Activated CD4-positive, alpha-beta T cell treated with anti-CD3 and anti-CD28 coated beads, Interleukin-2, amount 10 ng/mL, durations not matched to agents 7 days and 5 days (primary cell): Measurements from ENCODE around the gene SPATA2L. TPM values are rescaled to one million over a fixed set of nuclear protein-coding genes. Genes with fewer than 3 reads are reported as not detected.

ENCODE experiments used
- CTCF ChIA-PET: fragments of 350-600 bp; sonication (Branson Sonifier 250); formaldehyde crosslinking; loops from one replicate; lab custom pipeline; 2021; ENCODE audit warnings: antibody characterized with exemption; lab: Charles Lee
- POLR2A ChIA-PET: fragments of 350-600 bp; sonication (Branson Sonifier 250); formaldehyde crosslinking; loops from one replicate; lab custom pipeline; 2021; ENCODE audit warnings: antibody characterized with exemption; lab: Charles Lee
- DNase-seq: peaks from one replicate; pipeline ENCODE4 v3.0.0-alpha.2; 2020
- H3K27ac Mint-ChIP-seq: one replicate; pipeline ENCODE4 v1.8.0; 2021; ENCODE audit warnings: mild to moderate bottlenecking, moderate library complexity, mixed read lengths
- H3K27me3 Mint-ChIP-seq: one replicate; pipeline ENCODE4 v1.8.0; 2021; ENCODE audit warnings: mixed read lengths
- H3K36me3 Mint-ChIP-seq: one replicate; pipeline ENCODE4 v1.8.0; 2021; ENCODE audit warnings: low read depth, mixed read lengths
- H3K4me1 Mint-ChIP-seq: one replicate; pipeline ENCODE4 v1.8.0; 2021; ENCODE audit warnings: mixed read lengths
- H3K4me3 Mint-ChIP-seq: one replicate; pipeline ENCODE4 v1.8.0; 2021; ENCODE audit warnings: mild to moderate bottlenecking, moderate library complexity, mixed read lengths
- H3K9me3 Mint-ChIP-seq: one replicate; pipeline ENCODE4 v1.8.0; 2021; ENCODE audit warnings: mixed read lengths
- total RNA-seq, 2 experiments: library from RNA; stranded (reverse); gene quantifications; one replicate each; pipeline ENCODE4 v1.2.3, GENCODE V29; 2021

The SPATA2L gene
- total RNA-seq: 1 to 10 TPM; 5.3 to 8.0 TPM

DNA sequence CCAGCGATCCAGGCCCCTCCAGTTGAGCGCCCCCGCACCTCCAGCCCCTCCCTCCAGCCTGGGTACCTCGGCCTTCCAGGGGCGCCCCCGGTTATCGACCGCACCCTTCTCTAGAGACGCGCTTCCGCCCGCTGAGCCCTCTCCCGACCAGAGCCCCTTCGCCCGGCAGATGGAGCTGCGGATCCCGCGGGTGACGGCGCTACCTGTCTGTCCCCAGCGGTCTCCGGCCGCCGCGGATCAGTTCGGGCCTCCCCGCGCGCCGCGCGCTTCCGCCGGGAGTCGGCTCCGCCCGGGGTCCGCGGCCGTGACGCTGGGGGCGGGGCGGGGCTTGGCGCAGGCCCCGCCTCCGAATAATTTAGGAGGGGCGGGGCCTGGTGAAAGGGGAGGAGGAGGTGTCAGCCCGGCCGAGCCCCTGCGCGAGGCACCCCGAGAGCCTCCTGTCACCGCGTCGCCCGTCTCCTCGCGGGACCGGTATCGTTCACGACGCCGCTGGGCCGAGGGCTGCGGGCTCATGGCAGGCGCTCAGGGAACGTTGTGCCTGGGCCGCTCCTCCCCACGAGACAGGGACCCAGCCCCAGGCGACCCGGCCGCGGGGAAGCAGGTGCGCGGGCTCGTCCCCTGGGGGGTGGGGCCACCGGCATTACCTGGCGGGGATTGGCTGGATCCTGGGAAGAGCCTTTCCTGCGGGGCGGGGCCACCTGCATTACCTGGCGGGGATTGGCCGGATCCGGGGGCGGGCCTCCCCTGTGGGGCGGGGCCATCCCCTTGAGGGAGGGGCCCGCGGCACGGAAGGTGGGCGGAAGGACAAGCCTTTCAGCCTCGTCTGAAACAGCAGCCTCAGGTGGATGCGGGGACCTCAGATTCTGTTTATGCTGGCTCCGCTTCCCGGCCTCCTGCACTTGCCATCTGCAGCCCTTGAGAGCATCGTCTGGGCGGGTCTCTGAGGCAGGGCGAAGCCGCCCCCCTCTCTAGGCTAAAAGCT, at the start of gene SPATA2L:
SPATA2L (minus strand) TSS at position 281 of the 982 bp plus-strand sequence. CDS start 473 bp downstream, outside the sequence.
- Mint-ChIP-seq H3K4me3 (peak within 1 kb of the TSS; percentile 74), H3K9me3 (no peaks in the 10 kb centered on the region), H3K4me1 (peaks cover 25% of the 10 kb centered on the region), H3K27ac (peak within 1 kb of the TSS; percentile 86), H3K36me3 (peaks cover 2% of the 10 kb centered on the region), H3K27me3 (no peaks in the 10 kb centered on the region)
- peak; percentile 97 for DNase-seq
- ChIA-PET POLR2A (no interaction called here), CTCF (interaction anchor here (0.9 to 3.7 kb wide), 16 partner anchors 8 to 331 kb away, joined by 3 to 38 read pairs (median 6); partner anchors contain the start of gene MC1R)

GRCh38 chr16:89749637-89750036, 48.1 kb upstream of the SPATA2L start:
- Mint-ChIP-seq H3K9me3 (no peaks in the 10 kb centered on the region), H3K4me1 (peaks cover 10% of the 10 kb centered on the region), H3K27me3 (no peaks in the 10 kb centered on the region), H3K27ac (peak overlapping the region; percentile 79), H3K4me3 (no peak overlapping the region), H3K36me3 (peaks cover 37% of the 10 kb centered on the region)
- ChIA-PET POLR2A (no interaction called here), CTCF (interaction anchor here (0.5 to 1.5 kb wide), 2 partner anchors 9 to 88 kb away, joined by 3 to 4 read pairs; no protein-coding TSS in a partner anchor)
- no peak for DNase-seq

DNA sequence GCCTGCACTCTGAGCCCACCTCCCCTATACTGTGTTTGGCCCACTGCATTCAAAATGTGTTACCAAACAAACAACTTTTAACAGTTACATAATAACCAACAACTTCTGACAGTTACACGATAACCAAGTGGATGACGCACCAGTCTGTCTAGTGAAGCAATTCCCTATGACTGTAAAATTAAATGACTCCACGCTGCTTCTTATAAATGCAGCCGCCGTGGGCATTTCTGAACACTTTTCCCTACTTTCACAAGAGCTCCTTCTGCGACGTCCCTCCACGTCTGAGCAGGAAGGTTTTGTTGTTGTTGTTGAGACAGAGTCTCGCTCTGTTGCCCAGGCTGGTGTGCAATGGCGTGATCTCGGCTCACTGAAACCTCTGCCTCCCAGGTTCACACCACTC, 47.4 kb upstream of the SPATA2L start:
- no peak overlapping the region for H3K4me3 Mint-ChIP-seq
- peaks cover 8% of the 10 kb centered on the region for H3K4me1 Mint-ChIP-seq
- no peak for DNase-seq
- peak overlapping the region; percentile 69 for H3K27ac Mint-ChIP-seq
- H3K36me3 Mint-ChIP-seq: peaks cover 40% of the 10 kb centered on the region
- no peaks in the 10 kb centered on the region for H3K27me3 Mint-ChIP-seq
- H3K9me3 Mint-ChIP-seq: no peaks in the 10 kb centered on the region
- CTCF ChIA-PET: interaction anchor here (1.5 kb wide), 1 partner anchor 8 kb away, joined by 4 read pairs; no protein-coding TSS in a partner anchor
- POLR2A ChIA-PET: no interaction called here

- POLR2A ChIA-PET: no interaction called here
- CTCF ChIA-PET: interaction anchor here (1.2 kb wide), 1 partner anchor 42 kb away, joined by 3 read pairs; no protein-coding TSS in a partner anchor
- Mint-ChIP-seq H3K9me3 (no peaks in the 10 kb centered on the region), H3K36me3 (peaks cover 42% of the 10 kb centered on the region), H3K27me3 (no peaks in the 10 kb centered on the region), H3K4me1 (peaks cover 8% of the 10 kb centered on the region), H3K4me3 (no peak overlapping the region), H3K27ac (no peak overlapping the region)
- no peak for DNase-seq
Measured at GRCh38 chr16:89748076-89748475, 46.6 kb upstream of the SPATA2L start.

DNA sequence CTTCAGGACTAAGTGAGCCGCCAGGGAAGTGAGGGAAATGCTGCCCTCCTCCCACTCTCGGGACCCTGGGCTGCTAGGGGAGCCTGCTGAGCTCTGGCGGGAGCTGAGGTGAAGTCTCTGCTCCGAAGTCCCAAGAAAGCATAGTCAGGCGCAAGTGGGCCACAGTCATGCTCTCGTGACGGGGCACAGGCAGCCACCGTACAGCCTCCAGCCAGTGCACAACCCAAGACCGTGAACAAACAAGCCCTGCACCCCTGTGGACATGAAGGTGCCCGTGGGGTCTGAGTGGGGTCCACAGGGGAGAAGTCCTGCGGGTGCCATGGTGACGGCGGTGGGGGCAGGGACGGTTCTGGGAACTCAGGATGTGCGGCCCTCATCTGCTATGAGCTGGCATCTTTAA, 44.5 kb upstream of the SPATA2L start:
- Mint-ChIP-seq H3K4me3 (no peak overlapping the region), H3K4me1 (peaks cover 11% of the 10 kb centered on the region), H3K36me3 (peaks cover 43% of the 10 kb centered on the region), H3K9me3 (no peaks in the 10 kb centered on the region), H3K27ac (no peak overlapping the region), H3K27me3 (no peaks in the 10 kb centered on the region)
- no peak for DNase-seq
- ChIA-PET CTCF (interaction anchor here (0.6 to 2.0 kb wide), 4 partner anchors 13 to 46 kb away, joined by 3 to 6 read pairs (median 4); no protein-coding TSS in a partner anchor), POLR2A (interaction anchor here (1.2 kb wide), 1 partner anchor 92 kb away, joined by 3 read pairs; no protein-coding TSS in a partner anchor)

DNA sequence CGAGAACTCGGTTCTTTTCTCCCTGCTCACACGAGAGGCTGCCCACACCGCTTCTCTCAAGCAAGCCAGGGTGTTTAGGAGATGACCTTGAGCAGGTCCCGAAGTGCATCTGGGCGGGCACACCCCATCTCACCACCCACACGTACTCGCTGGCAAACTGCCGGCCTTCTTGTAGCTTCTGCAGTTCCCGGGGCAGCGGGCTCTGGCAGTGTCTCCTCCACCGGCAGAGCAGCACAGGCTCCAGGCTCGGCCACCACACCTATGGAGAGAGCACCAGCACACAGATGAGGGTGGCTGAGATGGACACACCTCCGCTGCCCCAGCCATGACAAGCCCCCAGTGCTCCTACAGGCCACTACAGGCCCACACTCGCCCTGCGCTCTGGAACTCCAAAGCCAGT, 43.3 kb upstream of the SPATA2L start:
- Mint-ChIP-seq H3K4me1 (peaks cover 10% of the 10 kb centered on the region), H3K27ac (no peak overlapping the region), H3K4me3 (no peak overlapping the region), H3K9me3 (no peaks in the 10 kb centered on the region), H3K36me3 (peaks cover 47% of the 10 kb centered on the region), H3K27me3 (no peaks in the 10 kb centered on the region)
- no peak for DNase-seq
- ChIA-PET POLR2A (no interaction called here), CTCF (no interaction called here)

DNA sequence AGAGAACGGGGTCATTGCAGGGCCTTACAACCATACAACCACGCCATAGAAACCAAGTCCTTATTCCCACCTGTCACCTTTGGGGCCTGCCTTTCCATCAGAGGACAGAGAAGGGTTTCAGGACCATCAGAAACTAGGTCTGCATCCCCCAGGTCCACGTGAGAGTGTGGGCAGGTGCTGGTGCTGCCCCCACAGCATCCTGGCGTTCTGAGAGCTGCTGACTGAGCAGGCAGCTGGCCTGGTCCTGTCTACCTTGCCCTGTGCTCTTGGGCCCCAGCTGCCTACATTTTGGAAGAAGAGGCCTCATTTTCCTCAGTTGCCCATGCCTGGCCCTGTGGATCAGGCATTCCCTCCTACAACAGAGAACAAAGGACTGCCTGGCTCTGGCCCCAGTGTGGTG, 41.4 kb upstream of the SPATA2L start:
- no peak for DNase-seq
- no peaks in the 10 kb centered on the region for H3K9me3 Mint-ChIP-seq
- H3K4me1 Mint-ChIP-seq: peaks cover 13% of the 10 kb centered on the region
- H3K36me3 Mint-ChIP-seq: peaks cover 54% of the 10 kb centered on the region
- peak overlapping the region; percentile 37 for H3K27ac Mint-ChIP-seq
- no peak overlapping the region for H3K4me3 Mint-ChIP-seq
- CTCF ChIA-PET: interaction anchor here (1.3 to 1.7 kb wide), 2 partner anchors 19 to 34 kb away, joined by 3 read pairs; no protein-coding TSS in a partner anchor
- POLR2A ChIA-PET: no interaction called here
- no peaks in the 10 kb centered on the region for H3K27me3 Mint-ChIP-seq

- H3K9me3 Mint-ChIP-seq: no peaks in the 10 kb centered on the region
- DNase-seq: no peak
- peaks cover 63% of the 10 kb centered on the region for H3K36me3 Mint-ChIP-seq
- no peak overlapping the region for H3K4me3 Mint-ChIP-seq
- H3K4me1 Mint-ChIP-seq: peaks cover 28% of the 10 kb centered on the region
- ChIA-PET POLR2A (interaction anchor here (0.6 to 1.3 kb wide), 3 partner anchors 18 to 63 kb away, joined by 3 to 5 read pairs (median 3); no protein-coding TSS in a partner anchor), CTCF (interaction anchor here (1.0 to 1.7 kb wide), 8 partner anchors 8 to 119 kb away, joined by 3 to 5 read pairs (median 3); no protein-coding TSS in a partner anchor)
- H3K27ac Mint-ChIP-seq: no peak overlapping the region
- no peaks in the 10 kb centered on the region for H3K27me3 Mint-ChIP-seq
Measured at GRCh38 chr16:89741342-89742014, 40.0 kb upstream of the SPATA2L start.

GRCh38 chr16:89739383-89739782, 37.9 kb upstream of the SPATA2L start:
- ChIA-PET CTCF (interaction anchor here (1.2 to 2.1 kb wide), 5 partner anchors 16 to 171 kb away, joined by 3 to 5 read pairs (median 4); no protein-coding TSS in a partner anchor), POLR2A (no interaction called here)
- Mint-ChIP-seq H3K9me3 (no peaks in the 10 kb centered on the region), H3K4me1 (peaks cover 45% of the 10 kb centered on the region), H3K27ac (no peak overlapping the region), H3K4me3 (no peak overlapping the region), H3K36me3 (peaks cover 71% of the 10 kb centered on the region), H3K27me3 (no peaks in the 10 kb centered on the region)
- no peak for DNase-seq

DNA sequence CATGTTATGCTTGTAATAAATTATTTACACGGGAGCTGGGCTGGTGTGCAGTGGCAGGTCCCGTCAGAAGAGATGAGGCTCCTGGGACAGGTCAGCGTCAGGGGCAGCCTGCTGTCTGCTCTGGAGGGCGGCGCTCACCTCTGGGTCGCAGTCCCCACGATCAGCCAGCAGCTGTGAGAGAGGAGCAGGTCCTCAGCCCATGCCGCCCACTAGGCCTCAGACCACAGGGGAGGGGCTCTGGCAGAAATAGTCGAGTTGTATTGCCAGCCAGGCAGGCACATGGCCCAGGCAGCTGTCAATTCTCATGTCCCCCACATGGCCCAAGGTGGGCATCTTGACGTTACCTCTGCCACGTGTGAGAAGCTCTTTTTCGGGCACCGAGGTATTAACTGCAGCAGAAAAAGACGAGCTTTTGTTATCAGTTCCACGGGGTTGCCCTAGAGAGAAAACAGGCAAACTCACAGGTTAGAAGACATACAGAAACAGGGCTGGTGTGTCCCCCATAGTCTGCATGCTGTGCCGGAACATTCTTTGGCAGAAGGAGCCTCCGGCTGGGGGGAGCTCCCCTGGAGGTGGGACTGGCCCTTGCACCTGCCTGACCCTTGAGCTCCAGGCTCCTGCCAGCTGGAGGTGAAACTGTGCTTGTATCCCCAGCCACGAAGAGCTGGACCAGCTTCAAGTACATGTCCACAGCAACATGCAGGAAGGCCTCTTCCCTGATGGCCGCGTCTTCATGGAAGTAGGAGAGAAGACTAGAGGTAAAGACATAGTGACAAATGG, 37.2 kb upstream of the SPATA2L start:
- H3K27ac Mint-ChIP-seq: peak overlapping the region; percentile 25
- CTCF ChIA-PET: interaction anchor here (1.0 to 2.1 kb wide), 6 partner anchors 16 to 171 kb away, joined by 3 to 5 read pairs (median 4); no protein-coding TSS in a partner anchor
- H3K4me1 Mint-ChIP-seq: peaks cover 45% of the 10 kb centered on the region

GRCh38 chr16:89738072-89738377, 36.5 kb upstream of the SPATA2L start:
- Mint-ChIP-seq H3K4me1 (peaks cover 46% of the 10 kb centered on the region), H3K4me3 (no peak overlapping the region), H3K27ac (peak overlapping the region; percentile 83), H3K9me3 (no peaks in the 10 kb centered on the region), H3K27me3 (no peaks in the 10 kb centered on the region), H3K36me3 (peaks cover 72% of the 10 kb centered on the region)
- CTCF ChIA-PET: interaction anchor here (1.0 to 2.1 kb wide), 3 partner anchors 15 to 32 kb away, joined by 3 to 5 read pairs (median 5); no protein-coding TSS in a partner anchor
- no peak for DNase-seq
- POLR2A ChIA-PET: no interaction called here

More for the DNA sequence above, 37.2 kb upstream of the SPATA2L start:
- POLR2A ChIA-PET: no interaction called here
- H3K27me3 Mint-ChIP-seq: no peaks in the 10 kb centered on the region
- H3K36me3 Mint-ChIP-seq: peaks cover 69% of the 10 kb centered on the region
- DNase-seq: no peak
- no peaks in the 10 kb centered on the region for H3K9me3 Mint-ChIP-seq
- no peak overlapping the region for H3K4me3 Mint-ChIP-seq
